A673 (cell line): ENCODE data around the gene HIPK1. TPM values are rescaled to one million over a fixed set of nuclear protein-coding genes. Genes with fewer than 3 reads are reported as not detected.
"Not testable (repeated sequence)": the region's sequence is repeated elsewhere in the genome, so short reads cannot be mapped to it uniquely, and the experiment has no call there.

Experiments used
- BruUV-seq: library from RNA; stranded (reverse); fragments of 400-500 nt; replicated peaks from 2 replicates; lab custom pipeline; 2021; lab: Mats Ljungman, UMichigan
- CTCF ChIA-PET: fragments of 300-600 bp; sonication (Branson Sonifier 250); formaldehyde crosslinking; loops from one replicate; lab custom pipeline; 2022; ENCODE audit warnings: antibody characterized with exemption; lab: Charles Lee
- POLR2A ChIA-PET: fragments of 300-600 bp; sonication (Branson Sonifier 250); formaldehyde crosslinking; loops from one replicate; lab custom pipeline; 2022; ENCODE audit warnings: antibody characterized with exemption; ENCODE audit not compliant: low non-redundant PET; lab: Charles Lee
- DNase-seq: peaks from one replicate; pipeline ENCODE4 v3.0.0-alpha.2; 2015; ENCODE audit warnings: low spot score
- H3K27ac ChIP-seq: fragments of 200-600 bp; sonication (generic); 2 replicates; pipeline ENCODE4 v1.5.1; 2016; ENCODE audit warnings: mixed run types, low read depth, mild to moderate bottlenecking, mixed read lengths, antibody characterized with exemption, low read length; ENCODE audit not compliant: poor library complexity, severe bottlenecking
- H3K27me3 ChIP-seq: fragments of 200-600 bp; sonication (generic); replicated peaks from 2 replicates; pipeline ENCODE4 v1.6.1; 2017; ENCODE audit warnings: mixed run types, low read depth, mild to moderate bottlenecking, mixed read lengths, antibody characterized with exemption, low read length; ENCODE audit not compliant: insufficient read depth, poor library complexity
- H3K36me3 ChIP-seq: fragments of 200-600 bp; sonication (generic); 2 replicates; pipeline ENCODE4 v1.6.1; 2016; ENCODE audit warnings: mixed run types, mild to moderate bottlenecking, mixed read lengths, antibody characterized with exemption, low read length; ENCODE audit not compliant: insufficient read depth, poor library complexity, severe bottlenecking
- H3K4me1 ChIP-seq: fragments of 200-600 bp; sonication (generic); 2 replicates; pipeline ENCODE4 v1.6.1; 2017; ENCODE audit warnings: mixed run types, mild to moderate bottlenecking, mixed read lengths, antibody characterized with exemption, low read length; ENCODE audit not compliant: insufficient read depth, poor library complexity, severe bottlenecking
- H3K4me3 ChIP-seq: fragments of 200-600 bp; sonication (generic); 2 replicates; pipeline ENCODE4 v1.5.1; 2016; ENCODE audit warnings: low read depth, mixed run types, mild to moderate bottlenecking, mixed read lengths, low read length; ENCODE audit not compliant: poor library complexity, severe bottlenecking
- H3K9me3 ChIP-seq: fragments of 200-600 bp; sonication (generic); 2 replicates; pipeline ENCODE4 v1.6.1; 2016; ENCODE audit warnings: mixed run types, low read depth, mild to moderate bottlenecking, mixed read lengths, antibody characterized with exemption, low read length; ENCODE audit not compliant: poor library complexity, severe bottlenecking
- CTCF ChIP-seq: fragments of 300-800, 200-600 bp; sonication (generic); conservative IDR thresholded peaks from 2 replicates; pipeline ENCODE4 v1.5.1; 2017; ENCODE audit warnings: low read depth, mild to moderate bottlenecking, antibody characterized with exemption, low read length, moderate library complexity, mixed read lengths
- EZH2 ChIP-seq: fragments of 200-600 bp; sonication (generic); IDR thresholded peaks from 2 replicates; pipeline ENCODE4 v1.6.1; 2017; ENCODE audit warnings: borderline replicate concordance, low read depth, mild to moderate bottlenecking, mixed read lengths, antibody characterized with exemption, low read length; ENCODE audit not compliant: poor library complexity, severe bottlenecking
- intact Hi-C: fragments of 100-400 bp; cut with micrococcal nuclease; formaldehyde crosslinking; loops from one replicate; pipeline ENCODE4 v1.10.0; 2022; ENCODE audit not compliant: unreplicated experiment
- total RNA-seq: library from RNA; stranded (reverse); gene quantifications from 2 replicates; pipeline ENCODE4 v1.2.3, GENCODE V29; 2021

Gene HIPK1
- total RNA-seq, 1 experiment from 2014 or later, result 81.3 TPM

GRCh38 chr1:114003431-114003830 lies 74.3 kb downstream of the HIPK1 start:
- no peaks in the 10 kb centered on the region for H3K9me3 ChIP-seq
- H3K4me3 ChIP-seq, result no peak overlapping the region
- H3K36me3 ChIP-seq, result no peaks in the 10 kb centered on the region
- no TSS peak for BruUV-seq
- no peak overlapping the region for H3K27ac ChIP-seq
- POLR2A ChIA-PET, result no interaction called here
- peaks cover 17% of the 10 kb centered on the region for H3K4me1 ChIP-seq
- DNase-seq, result peak; percentile 75
- CTCF ChIA-PET, result no interaction called here
- intact Hi-C loops, result no loop called here
- H3K27me3 ChIP-seq, result no peaks in the 10 kb centered on the region
- no peak for TF ChIP-seq EZH2
- no peak for TF ChIP-seq CTCF

GRCh38 chr1:114006825-114007224 lies 77.7 kb downstream of the HIPK1 start:
- BruUV-seq, H3K27me3 ChIP-seq, H3K27ac ChIP-seq, POLR2A ChIA-PET, DNase-seq, H3K4me3 ChIP-seq, H3K9me3 ChIP-seq, intact Hi-C loops, H3K36me3 ChIP-seq: not testable (repeated sequence)
- peaks cover 30% of the 10 kb centered on the region for H3K4me1 ChIP-seq
- CTCF ChIA-PET, result interaction anchor here (0.7 kb wide), 1 partner anchor 27 kb away, joined by 3 read pairs; no protein-coding TSS in a partner anchor

GRCh38 chr1:114008480-114008941 lies 79.4 kb downstream of the HIPK1 start:
- CTCF ChIA-PET, result no interaction called here
- BruUV-seq, result no TSS peak
- POLR2A ChIA-PET, result no interaction called here
- no peak for DNase-seq
- no peak for TF ChIP-seq EZH2
- no peak for TF ChIP-seq CTCF
- intact Hi-C loops, result no loop called here
- H3K27me3 ChIP-seq, result no peaks in the 10 kb centered on the region
- peaks cover 20% of the 10 kb centered on the region for H3K4me1 ChIP-seq
- no peak overlapping the region for H3K4me3 ChIP-seq
- no peak overlapping the region for H3K27ac ChIP-seq
- H3K9me3 ChIP-seq, result no peaks in the 10 kb centered on the region
- H3K36me3 ChIP-seq, result no peaks in the 10 kb centered on the region

GRCh38 chr1:114008993-114009392 lies 79.9 kb downstream of the HIPK1 start:
- ChIA-PET POLR2A (no interaction called here), CTCF (no interaction called here)
- Histone ChIP-seq H3K4me3 (no peak overlapping the region), H3K4me1 (peaks cover 15% of the 10 kb centered on the region), H3K27me3 (no peaks in the 10 kb centered on the region), H3K27ac (no peak overlapping the region), H3K9me3 (no peaks in the 10 kb centered on the region), H3K36me3 (no peaks in the 10 kb centered on the region)
- intact Hi-C loops, result no loop called here
- no peak for DNase-seq
- BruUV-seq, result no TSS peak
- TF ChIP-seq EZH2 (no peak), CTCF (no peak)
